Measurements from ENCODE around the gene CCDC187.
A peak's percentile ranks its signal among the peaks of the same experiment; 100 is the strongest.
"Not testable (repeated sequence)": the region's sequence is repeated elsewhere in the genome, so short reads cannot be mapped to it uniquely, and the experiment has no call there.

Gene CCDC187

DNA sequence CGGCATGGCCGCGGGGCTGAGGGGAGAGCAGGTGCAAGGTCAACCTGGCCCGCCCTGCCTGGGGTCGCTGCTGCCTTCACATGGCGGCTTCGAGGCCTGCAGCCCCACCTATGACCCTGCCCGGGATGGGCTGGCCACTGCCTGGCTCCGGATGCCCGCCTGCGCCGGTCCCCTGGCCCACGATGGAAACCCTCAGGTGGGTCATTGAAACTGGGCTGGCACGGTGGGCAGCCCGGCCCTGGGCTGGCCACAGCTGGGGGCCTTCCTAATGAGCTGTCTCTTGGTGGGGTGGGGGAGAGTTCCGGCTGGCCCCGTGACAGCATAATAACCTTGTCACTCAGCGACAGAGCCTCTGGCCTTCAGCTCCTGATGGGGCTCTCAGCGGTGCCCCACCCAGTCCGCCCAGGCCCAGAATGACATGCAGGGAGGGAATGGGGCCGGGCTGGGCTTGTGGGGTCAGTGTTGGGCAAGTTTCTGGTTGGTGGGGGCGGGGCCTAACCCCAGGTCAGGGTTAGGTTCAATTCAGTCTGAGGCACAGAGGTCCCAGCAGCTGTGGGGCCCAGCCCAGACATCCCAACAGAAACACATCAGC, at the start of gene CCDC187:
Gene CCDC187, minus strand, starts transcription at position 270 of the 592 bp plus-strand sequence. Its CDS starts 264 bp downstream, at position 6.
- no peak for DNase-seq (ENCODE audit: low read depth)

- DNase-seq (ENCODE audit: low read depth), result no peak
Observed at GRCh38 chr9:136353088-136353487, 49.2 kb upstream of the CCDC187 start.

- no peak for DNase-seq (ENCODE audit: low read depth)
Observed at GRCh38 chr9:136352682-136353081, 48.8 kb upstream of the CCDC187 start.

- DNase-seq (ENCODE audit: low read depth), result not testable (repeated sequence)
Observed at GRCh38 chr9:136351868-136352267, 48.0 kb upstream of the CCDC187 start.

DNA sequence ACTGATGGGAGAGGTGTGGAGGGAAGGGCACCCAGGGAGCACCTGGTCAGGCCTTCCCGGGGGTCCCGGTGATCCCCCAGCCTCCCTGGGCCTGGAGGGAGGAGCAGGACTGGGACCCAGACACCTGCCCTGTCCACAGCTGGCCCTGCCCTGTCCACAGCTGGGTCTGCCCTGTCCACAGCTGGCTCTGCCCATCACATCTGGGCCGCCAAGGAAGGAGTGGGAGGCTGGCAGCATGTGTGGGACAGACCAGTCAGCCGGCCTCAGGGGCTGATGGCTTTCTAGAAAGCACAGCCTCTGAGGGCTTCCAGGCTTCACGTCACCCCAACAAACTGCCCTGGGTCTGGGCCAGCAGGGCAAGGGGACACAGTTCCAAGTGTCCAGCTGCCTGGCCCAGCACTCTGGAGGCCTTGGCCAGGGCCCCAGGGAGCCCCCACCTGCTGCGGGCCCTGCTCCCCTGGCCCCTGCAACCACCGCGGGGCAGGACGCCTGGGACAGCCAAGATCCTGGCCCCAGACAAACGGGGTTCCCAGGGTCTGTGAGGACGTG, 47.4 kb upstream of the CCDC187 start:
- DNase-seq (ENCODE audit: low read depth), result no peak

- no peak for DNase-seq (ENCODE audit: low read depth)
Observed at GRCh38 chr9:136349546-136349945, 45.7 kb upstream of the CCDC187 start.

DNA sequence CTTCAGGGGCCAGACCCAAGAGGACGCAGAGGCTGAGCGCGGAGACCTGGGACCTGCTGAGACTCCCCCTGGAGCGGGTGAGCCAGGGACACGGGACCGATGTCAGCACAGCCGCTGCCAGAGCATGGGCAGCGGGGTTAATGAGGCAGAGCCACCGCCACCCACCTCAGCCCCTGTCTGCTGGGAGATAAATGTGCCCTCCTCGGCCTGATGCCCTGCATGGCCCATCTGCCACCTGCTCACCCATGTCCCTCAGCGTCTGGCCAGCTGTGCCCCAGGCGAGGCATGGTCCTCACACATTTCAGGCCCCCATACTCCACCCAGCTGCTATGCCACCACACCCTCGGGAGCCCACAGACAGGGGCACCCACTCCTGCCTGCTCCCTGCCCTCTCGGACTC, 44.8 kb upstream of the CCDC187 start:
- DNase-seq (ENCODE audit: low read depth), result no peak

DNA sequence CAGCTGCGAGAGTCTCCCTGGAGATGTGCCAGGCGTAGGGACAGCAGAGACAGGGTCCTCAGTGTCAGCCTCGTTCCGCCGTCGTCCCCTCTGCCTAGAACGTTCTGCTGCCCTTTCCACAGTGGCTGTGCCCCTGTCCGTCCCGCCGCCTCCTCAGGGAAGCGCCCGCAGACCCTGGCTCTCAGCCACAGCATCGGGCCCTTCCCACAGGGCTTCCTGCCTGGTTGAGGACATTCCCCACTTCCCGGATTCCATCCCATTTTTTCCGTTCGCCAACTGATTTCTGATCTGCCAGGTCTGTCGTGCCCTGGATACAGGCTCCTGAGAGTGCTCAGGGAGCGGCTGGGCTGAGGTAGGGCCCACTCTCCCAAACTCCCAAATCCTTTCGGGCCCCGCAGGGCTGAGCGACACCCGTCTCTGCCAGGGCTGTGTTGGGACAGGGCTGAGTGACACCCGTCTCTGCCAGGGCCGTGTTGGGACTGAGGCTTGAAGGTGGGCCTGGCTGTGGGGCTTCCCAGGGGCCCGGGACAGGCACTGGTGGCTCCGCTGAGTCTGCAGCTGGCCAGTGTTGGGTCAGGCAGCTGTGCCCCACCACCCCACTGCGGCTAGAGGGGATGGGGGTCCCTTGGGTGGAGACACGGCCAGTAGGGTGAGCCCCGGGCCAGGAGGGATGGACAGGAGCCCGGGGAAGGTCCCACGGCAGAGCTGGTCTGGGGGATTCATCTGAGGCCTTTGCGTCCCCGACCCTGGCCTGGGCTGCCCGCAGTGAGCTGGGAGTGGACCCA, 43.8 kb upstream of the CCDC187 start:
- no peak for DNase-seq (ENCODE audit: low read depth)

DNA sequence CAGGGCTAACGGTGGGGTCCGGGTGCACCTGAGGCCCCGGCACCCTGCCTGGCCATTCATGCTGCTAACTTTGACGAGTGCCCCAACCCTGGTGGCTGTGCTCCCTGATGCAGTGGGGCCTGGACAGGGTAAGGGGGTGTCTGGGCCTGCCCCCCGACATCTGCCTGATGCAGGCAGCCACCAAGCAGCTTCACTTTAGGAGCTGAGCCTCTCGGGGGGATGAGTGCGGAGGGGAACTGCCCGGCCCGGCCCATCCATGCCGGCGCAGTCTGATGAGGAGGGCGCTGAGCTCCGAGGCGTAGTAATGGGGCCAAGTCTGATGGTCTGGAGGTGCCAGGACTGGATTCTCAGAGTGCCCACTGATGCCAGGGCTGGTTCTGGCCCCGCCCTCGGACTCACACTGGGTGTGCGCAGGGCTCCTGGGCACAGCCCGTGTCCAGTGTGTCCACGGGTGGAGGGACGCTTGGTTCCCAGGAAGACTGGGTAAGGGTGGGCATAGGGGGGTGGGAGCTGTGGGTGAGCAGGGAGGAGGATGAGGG, 43.1 kb upstream of the CCDC187 start:
- no peak for DNase-seq (ENCODE audit: low read depth)

GRCh38 chr9:136346157-136346481, 42.2 kb upstream of the CCDC187 start:
- DNase-seq (ENCODE audit: low read depth), result no peak

DNA sequence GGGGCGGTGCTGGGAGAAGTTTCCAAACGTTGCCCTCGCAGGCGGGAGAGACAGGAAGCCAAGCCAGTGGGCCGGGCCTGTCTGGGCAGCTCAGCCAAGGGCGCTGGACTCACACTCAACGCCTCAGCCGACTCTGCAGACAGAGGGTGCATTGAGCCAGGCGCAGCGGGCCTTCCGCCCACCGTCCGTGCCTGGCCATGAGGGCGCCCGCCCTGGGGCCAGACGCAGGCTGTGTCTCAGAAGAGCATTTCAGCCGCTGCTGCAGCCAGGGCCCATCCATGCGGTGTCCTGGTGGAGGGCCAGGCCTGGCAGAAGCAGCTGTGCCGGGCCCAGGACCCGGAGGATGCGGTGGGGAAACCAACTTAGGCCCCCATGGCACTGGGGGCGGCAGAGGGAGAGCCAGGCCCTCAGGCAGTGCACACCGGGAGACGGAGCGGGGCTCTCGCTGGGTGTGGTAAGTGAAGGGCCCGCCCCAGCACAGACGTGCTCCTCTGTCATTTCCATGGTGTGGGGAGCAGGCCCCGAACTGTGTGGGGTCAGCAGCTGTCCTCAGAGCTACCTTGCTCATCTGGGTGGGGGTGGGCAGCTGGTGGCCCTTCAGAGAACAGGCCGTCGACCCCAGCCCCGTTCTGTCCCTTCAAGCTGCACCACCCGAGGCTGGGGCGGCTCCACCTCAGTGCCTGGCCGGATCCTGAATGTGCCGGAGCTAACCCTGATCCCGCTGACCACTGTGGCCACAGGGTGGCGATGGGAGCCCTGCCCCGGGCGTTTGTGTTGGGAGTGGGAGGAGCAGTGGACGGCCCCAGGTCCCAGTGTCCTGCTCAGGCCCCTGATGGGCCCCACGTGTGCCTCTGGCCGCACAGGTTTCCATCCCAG, 41.6 kb upstream of the CCDC187 start:
- DNase-seq (ENCODE audit: low read depth), result no peak

GRCh38 chr9:136344544-136345280, 40.8 kb upstream of the CCDC187 start:
- no peak for DNase-seq (ENCODE audit: low read depth)

DNA sequence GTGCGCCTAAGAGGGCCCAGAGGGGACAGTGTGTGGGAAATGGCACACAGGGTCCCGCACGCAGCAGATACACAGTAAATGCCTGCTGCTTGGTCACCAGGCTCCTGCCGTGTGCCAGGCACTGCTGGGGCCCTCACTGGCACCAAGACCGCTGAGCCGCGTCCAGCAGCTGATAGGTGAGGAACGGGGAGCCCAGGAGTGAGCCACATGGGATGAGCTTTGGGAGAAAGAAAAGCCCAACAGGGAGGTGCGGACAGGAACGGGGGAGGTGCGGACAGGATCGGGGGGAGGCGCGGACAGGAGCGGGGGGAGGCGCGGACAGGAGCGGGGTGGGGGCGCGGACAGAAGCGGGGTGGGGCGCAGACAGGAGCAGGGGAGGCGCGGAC, 40.0 kb upstream of the CCDC187 start:
- DNase-seq (ENCODE audit: low read depth), result no peak

- DNase-seq (ENCODE audit: low read depth), result no peak
Observed at GRCh38 chr9:136343121-136343883, 39.4 kb upstream of the CCDC187 start.

DNA sequence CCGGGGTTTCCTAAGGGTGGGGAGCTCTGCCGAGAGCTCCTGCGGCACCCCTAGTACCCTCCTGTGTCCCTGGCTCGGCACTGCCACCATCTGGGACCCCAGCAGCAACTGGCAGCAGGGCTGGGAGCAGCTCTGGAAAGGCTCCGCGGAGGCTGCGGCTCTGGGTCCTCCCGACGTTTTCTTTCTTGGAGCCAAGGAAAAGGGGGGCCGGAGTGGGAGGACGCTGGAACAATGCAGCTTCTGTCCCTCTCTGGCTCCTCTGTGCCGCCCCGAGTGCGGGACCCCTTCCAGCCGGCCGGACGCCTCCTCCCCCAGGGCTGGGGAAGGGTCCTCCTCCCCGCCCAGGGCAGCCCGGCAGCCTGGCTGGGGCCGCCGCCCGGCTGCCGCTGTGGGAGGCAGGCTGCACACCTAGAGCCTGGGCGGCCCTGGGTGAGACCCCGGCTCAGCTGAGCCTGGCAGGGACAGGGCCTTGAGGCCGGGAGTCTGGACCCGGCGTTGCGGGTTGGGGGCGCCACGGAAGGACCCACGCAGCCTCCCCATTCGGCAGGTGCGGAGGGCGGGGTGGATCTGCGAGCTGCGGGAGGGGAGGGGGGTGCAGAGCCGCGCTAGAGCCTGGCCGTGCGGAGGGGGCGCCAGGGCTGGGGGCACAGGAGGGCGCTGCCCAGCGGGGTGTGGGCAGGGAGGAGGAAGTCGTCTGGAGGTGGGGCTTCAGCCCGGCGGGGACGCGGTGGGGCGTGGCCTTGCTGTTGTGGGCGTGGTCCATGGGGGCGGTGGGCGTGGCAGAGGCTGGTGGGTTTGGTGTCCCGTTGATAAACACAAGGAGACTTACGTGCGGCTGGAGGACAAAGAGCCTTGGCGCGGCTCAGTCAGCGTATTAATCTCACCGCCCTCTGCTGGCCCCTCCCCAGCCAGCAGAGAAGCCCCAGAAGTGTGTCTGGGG, 38.6 kb upstream of the CCDC187 start:
- DNase-seq (ENCODE audit: low read depth), result peak; percentile 35

DNA sequence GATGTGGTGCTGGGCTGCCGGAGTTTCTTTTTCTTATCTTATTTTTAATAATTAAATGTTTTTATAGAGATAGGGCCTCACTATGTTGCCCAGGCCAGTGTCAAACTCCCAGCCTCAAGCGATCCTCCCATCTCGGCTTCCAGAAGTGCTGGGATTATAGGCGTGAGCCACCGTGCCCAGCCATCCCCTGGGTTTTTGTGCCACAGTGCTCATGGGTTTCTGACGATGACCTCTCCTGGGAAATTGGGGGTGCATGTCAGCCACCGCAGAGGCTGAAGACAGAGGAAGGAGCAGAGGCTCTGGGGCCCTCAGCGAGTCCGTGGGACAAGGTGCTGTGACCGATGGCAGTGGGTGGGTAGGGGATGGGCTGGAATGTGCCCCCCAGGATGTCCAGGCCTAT, 37.9 kb upstream of the CCDC187 start:
- DNase-seq (ENCODE audit: low read depth), result no peak

DNA sequence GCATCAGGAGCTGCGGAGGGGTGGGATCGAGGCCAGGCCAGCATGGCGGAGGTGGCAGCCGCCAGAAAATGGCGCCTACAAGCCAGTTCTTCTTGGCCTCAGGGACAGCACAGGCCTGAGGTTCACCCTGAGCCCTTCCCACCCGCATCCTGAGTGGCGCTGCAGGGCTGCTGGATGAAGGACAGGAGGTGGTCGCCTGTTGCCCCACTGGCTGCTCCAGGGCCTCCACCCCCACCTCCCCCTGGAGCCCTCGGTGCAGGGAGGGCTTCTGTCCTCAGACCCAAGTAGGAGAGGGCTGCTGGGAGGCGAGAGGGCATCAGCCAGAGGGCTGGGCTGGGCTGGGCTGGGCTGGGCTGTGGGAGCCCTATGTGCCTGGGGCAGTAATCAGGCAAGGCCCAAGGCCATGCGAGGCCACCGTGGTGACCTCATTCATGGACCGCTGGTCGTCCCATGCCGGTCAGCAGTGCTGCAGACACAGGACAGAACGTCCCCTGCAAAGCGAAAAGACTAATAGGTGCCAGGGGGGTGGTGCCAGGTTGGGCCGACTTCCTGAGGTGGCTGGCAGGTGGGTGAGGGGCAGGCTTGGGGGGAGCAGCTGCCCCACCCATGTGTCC, 37.3 kb upstream of the CCDC187 start:
- DNase-seq (ENCODE audit: low read depth), result no peak

GRCh38 chr9:136340356-136341041, 36.6 kb upstream of the CCDC187 start:
- no peak for DNase-seq (ENCODE audit: low read depth)

DNA sequence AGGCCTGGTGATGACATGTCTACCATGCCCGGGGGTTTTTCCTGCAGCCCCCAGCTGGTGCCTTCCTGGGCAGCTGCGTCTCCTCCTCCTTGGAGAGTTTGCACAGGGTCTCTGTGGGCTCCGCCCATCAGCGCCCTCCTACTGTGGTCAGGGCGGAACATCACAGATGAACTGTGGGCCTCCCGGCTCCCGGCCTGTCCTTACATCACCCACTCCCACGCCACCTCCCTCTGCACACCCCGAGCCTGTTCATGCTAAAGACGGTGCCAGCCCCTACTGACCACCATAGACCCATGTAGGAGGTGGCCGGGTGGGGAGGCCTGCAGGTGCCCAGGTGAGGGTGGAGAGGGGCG, 36.0 kb upstream of the CCDC187 start:
- no peak for DNase-seq (ENCODE audit: low read depth)
